Sciatic nerve (tissue), 2 donors: Measurements from ENCODE around the gene MAP1LC3A. TPM values are rescaled to one million over a fixed set of nuclear protein-coding genes. Genes with fewer than 3 reads are reported as not detected.

Experiments used
- ATAC-seq: fragments of 200-7000 bp; cut with Tn5 transposase; one replicate; pipeline ENCODE4 v1.9.1; 2020; ENCODE audit warnings: mild to moderate bottlenecking, moderate library complexity
- DNase-seq: peaks from one replicate; pipeline ENCODE4 v3.0.0-alpha.2; 2020; ENCODE audit warnings: low spot score
- intact Hi-C: fragments of 100-400 bp; cut with DNase I; formaldehyde crosslinking; loops from one replicate; pipeline ENCODE4 v1.14.2; 2022
- total RNA-seq: library from RNA; stranded (reverse); fragmentation: NEBNext Ultra II Directional; extraction: Animal tissue kit (Norgen Biotek cat#: 25700); gene quantifications from one replicate; pipeline ENCODE4 v1.2.1, GENCODE V29; 2021
- donor health status: DM: no; HTN: no; CAD: no.
- donor health status: DM: no; HTN: no; CAD: no.

Gene MAP1LC3A
- total RNA-seq, 1 donor from 2014 or later = 72.1 TPM

GRCh38 chr20:34583544-34583943 is 25.0 kb downstream of the MAP1LC3A start:
- intact Hi-C loops = loop anchor here (10.0 kb wide), 1 partner anchor 121 kb away; the partner anchor contains the start of gene TP53INP2
- ATAC-seq (no peak), DNase-seq (no peak)

GRCh38 chr20:34585019-34585418 is 26.5 kb downstream of the MAP1LC3A start:
- ATAC-seq (no peak), DNase-seq (no peak)
- intact Hi-C loops = loop anchor here (10.0 kb wide), 1 partner anchor 120 kb away; the partner anchor contains the start of gene TP53INP2

DNA sequence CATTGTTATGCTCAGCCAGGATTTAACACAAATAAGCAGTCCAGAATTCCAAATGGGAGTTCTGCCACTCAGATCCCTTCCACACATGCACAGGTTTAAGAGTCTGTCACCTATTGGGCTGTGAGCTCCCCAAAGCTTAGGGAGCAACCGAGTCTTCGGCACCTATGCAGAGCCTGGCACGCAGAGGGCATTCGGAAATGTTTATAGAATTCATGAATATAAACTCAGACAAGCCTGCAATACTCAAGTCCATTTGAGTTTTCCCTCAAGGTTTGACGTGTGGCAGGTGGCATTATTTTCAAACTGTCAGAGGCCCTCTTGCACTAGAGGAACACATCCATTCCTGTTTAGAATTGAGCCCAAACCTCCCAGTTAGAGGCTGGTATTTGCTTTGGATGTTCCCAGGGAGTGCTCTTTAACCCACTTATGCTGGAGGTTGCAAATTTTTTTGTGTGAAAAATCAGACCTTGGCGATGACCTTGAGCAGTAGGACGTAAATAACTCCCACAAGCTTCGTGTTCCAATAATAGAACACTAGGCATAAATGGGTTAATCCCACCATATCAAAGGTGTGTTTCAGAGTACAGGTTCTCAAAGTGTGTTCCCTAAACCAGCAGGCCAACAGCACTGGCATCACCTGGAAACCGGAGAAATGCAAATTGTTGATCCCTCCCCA is 28.1 kb downstream of the MAP1LC3A start:
- ATAC-seq (no peak), DNase-seq (no peak)
- intact Hi-C loops = loop anchor here (10.0 kb wide), 1 partner anchor 118 kb away; the partner anchor contains the start of gene TP53INP2

DNA sequence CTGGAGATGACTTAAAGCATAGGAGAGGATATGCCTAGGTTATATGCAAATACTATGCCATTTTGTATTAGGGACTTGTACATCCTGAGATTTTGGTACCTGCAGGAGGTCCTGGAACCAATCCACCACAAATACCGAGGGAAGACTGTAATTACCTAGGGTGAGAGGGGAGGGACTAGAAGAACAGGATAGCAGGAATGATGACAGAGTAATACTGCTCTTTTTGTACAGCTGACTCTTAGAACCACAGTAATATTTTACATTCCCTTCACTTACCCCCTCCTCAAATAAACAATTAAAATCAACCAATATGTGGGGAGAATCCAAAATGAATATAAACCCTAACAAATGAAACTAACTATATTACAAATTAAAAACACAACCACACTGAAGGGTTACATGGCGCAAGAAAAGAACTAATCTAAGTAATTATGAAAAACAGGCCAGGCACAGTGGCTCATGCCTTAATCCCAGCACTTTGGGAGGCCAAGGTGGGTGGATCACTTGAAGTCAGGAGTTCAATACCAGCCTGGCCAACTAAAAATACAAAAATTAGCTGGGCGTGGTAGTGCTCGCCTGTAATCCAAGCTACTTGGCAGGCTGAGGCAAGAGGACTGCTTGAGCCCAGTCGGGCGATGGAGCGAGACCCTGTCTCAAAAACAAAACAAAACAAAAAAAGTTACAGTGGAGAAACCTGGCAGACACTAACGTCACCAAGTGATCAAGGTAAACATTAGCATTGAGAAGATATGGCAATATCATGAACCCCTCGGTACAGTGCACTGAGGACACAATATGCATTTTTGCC is 37.1 kb downstream of the MAP1LC3A start:
- intact Hi-C loops = no loop called here
- no peak for DNase-seq
- ATAC-seq = no peak

GRCh38 chr20:34600892-34601653 is 42.6 kb downstream of the MAP1LC3A start:
- intact Hi-C loops = no loop called here
- DNase-seq = no peak
- peak; percentile 46 for ATAC-seq

DNA sequence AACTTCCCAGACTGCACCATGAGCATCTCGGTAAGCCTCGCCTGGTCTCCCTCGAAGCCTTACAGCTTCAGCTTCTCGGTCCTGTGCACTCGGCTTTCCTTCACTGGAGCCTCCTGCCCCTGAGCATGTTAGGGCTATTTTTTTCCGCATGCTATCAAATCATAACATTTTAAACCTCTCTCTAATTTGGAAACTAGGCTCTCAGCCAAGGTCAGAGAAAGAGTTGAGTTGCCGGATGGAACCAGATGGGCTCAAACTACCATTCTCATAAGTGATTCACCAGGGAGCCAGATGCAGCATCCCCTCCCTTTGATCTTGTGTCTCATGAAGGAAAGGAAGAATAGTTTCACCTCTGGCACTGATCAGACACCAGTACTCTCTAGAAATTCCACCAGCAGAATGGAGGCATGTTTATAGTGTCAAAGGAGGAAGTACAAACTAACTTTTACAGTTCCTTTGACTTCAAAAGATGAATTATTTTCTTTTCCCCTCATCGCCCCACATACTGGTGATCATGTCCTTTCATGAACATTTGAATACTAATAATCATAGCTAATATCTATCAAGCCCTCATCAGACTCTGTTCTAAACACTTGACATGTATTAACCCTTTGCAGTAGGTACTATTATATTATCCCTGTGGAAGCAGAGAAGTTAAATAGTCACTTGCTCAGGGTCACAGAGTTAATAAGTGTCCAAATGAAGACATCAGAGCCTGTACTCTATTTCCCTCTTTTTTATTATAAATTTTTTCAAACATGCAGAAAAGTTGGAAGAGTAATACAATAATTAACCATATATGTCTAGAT is 46.7 kb downstream of the MAP1LC3A start:
- ATAC-seq (peak; percentile 79), DNase-seq (no peak)
- intact Hi-C loops = no loop called here

GRCh38 chr20:34607066-34607465 is 48.5 kb downstream of the MAP1LC3A start:
- ATAC-seq = no peak
- intact Hi-C loops = no loop called here
- DNase-seq = no peak

Other genes with a start within 250 kb of the MAP1LC3A start
- 84.3 TPM for gene ITCH, start 195.4 kb upstream of the MAP1LC3A start, total RNA-seq
- 247 TPM for gene DYNLRB1, start 42.3 kb upstream of the MAP1LC3A start, total RNA-seq
- gene PIGU, start 118.4 kb downstream of the MAP1LC3A start, total RNA-seq = 28.2 TPM
- 36.9 TPM for gene TP53INP2, start 145.6 kb downstream of the MAP1LC3A start, total RNA-seq